ENCODE data around the gene KRT32.

KRT32 gene

DNA sequence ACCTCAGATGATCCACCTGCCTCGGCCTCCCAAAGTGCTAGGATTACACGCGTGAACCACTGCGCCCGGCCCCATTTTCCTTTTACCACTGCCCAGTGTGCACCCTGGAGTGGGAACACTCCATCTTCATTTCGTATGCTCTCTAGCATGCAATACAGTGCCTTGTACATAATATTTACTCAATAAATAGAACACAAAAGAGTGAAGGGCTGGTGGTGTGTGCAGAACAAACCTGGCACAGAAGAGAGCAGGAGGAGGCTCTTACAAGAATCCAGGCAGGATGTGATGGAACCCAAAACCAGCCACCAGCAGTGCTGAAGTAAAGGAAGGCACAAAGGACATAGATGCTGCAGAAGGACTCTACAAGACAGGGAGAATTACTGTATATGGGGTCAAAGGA lies 50.1 kb downstream of the KRT32 start:
- Histone ChIP-seq H3K4me3 (replicated peaks; ENCODE audit: insufficient read depth, low read length) (no peak overlapping the region), H3K27me3 (ENCODE audit: insufficient read depth, poor library complexity, severe bottlenecking) (no peaks in the 10 kb centered on the region), H3K27ac (replicated peaks) (no peak overlapping the region)
- DNase-seq (ENCODE audit: low read depth in 1 of 2, low spot score in 1 of 2) = no peak
- TF ChIP-seq GABPA (IDR thresholded peaks at IDR 0.05; ENCODE audit: low read depth) (no peak), SPI1 (IDR thresholded peaks at IDR 0.05; ENCODE audit: borderline replicate concordance, low read depth) (no peak), POLR2AphosphoS5 (IDR thresholded peaks at IDR 0.05; ENCODE audit: low read depth) (no peak)
- TF ChIP-seq, protein P1, sequence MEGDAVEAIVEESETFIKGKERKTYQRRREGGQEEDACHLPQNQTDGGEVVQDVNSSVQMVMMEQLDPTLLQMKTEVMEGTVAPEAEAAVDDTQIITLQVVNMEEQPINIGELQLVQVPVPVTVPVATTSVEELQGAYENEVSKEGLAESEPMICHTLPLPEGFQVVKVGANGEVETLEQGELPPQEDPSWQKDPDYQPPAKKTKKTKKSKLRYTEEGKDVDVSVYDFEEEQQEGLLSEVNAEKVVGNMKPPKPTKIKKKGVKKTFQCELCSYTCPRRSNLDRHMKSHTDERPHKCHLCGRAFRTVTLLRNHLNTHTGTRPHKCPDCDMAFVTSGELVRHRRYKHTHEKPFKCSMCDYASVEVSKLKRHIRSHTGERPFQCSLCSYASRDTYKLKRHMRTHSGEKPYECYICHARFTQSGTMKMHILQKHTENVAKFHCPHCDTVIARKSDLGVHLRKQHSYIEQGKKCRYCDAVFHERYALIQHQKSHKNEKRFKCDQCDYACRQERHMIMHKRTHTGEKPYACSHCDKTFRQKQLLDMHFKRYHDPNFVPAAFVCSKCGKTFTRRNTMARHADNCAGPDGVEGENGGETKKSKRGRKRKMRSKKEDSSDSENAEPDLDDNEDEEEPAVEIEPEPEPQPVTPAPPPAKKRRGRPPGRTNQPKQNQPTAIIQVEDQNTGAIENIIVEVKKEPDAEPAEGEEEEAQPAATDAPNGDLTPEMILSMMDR (IDR thresholded peaks at IDR 0.05; ENCODE audit: insufficient read depth, low read length) = no peak
- TF ChIP-seq, protein P2, sequence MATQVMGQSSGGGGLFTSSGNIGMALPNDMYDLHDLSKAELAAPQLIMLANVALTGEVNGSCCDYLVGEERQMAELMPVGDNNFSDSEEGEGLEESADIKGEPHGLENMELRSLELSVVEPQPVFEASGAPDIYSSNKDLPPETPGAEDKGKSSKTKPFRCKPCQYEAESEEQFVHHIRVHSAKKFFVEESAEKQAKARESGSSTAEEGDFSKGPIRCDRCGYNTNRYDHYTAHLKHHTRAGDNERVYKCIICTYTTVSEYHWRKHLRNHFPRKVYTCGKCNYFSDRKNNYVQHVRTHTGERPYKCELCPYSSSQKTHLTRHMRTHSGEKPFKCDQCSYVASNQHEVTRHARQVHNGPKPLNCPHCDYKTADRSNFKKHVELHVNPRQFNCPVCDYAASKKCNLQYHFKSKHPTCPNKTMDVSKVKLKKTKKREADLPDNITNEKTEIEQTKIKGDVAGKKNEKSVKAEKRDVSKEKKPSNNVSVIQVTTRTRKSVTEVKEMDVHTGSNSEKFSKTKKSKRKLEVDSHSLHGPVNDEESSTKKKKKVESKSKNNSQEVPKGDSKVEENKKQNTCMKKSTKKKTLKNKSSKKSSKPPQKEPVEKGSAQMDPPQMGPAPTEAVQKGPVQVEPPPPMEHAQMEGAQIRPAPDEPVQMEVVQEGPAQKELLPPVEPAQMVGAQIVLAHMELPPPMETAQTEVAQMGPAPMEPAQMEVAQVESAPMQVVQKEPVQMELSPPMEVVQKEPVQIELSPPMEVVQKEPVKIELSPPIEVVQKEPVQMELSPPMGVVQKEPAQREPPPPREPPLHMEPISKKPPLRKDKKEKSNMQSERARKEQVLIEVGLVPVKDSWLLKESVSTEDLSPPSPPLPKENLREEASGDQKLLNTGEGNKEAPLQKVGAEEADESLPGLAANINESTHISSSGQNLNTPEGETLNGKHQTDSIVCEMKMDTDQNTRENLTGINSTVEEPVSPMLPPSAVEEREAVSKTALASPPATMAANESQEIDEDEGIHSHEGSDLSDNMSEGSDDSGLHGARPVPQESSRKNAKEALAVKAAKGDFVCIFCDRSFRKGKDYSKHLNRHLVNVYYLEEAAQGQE (IDR thresholded peaks at IDR 0.05; ENCODE audit: insufficient replicate concordance, low read depth) = no peak

DNA sequence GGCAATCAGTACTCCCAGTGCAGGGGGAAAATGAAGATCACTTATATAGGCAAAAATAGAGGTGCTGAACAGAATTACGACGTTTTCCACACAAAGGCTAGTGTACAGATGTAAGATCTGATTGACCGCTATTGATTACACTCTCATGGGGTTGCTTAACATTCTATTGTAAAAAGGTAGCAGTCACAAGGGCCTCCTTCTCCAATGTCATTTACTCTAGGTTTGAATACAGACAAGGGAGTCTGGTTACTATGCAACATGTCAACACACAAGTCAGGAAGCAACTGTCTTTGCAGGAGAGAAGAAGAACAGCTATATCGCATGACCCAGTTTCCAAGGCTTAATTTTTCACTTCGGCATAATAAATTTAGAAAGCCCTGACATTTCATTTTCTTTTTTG lies 50.7 kb downstream of the KRT32 start:
- Histone ChIP-seq H3K4me3 (replicated peaks; ENCODE audit: insufficient read depth, low read length) (no peak overlapping the region), H3K27ac (replicated peaks) (no peak overlapping the region), H3K27me3 (ENCODE audit: insufficient read depth, poor library complexity, severe bottlenecking) (no peaks in the 10 kb centered on the region)
- DNase-seq (ENCODE audit: low read depth in 1 of 2, low spot score in 1 of 2) = no peak
- TF ChIP-seq, protein P2 (IDR thresholded peaks at IDR 0.05; ENCODE audit: insufficient replicate concordance, low read depth) = no peak
- TF ChIP-seq, protein P1 (IDR thresholded peaks at IDR 0.05; ENCODE audit: insufficient read depth, low read length) = no peak
- no peak for TF ChIP-seq SPI1 (IDR thresholded peaks at IDR 0.05; ENCODE audit: borderline replicate concordance, low read depth)
- no peak for TF ChIP-seq GABPA (IDR thresholded peaks at IDR 0.05; ENCODE audit: low read depth)
- no peak for TF ChIP-seq POLR2AphosphoS5 (IDR thresholded peaks at IDR 0.05; ENCODE audit: low read depth)

DNA sequence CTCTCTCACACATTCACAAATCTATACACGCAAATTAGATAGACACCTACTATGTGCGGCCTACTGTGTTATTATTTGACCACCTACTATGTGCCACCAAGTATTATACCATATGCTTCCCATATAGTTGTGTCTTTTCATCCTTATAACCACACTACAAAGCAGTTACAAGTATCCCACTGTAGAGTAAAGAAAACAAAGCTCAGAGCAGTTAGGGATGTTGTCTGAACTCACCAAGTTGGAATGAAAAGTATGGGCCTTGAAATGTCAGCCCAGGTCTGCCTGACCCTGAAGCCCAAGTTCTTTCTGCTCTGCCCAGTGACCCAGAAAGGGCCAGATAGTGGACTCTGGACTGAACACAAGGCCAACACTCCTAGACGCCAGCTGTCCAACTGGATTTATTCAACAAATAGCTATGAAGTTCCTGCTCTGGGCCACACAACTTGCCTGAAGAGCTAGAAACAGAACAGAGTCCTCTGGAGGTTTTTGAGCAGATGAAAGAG lies 51.3 kb downstream of the KRT32 start:
- H3K27ac ChIP-seq (replicated peaks) = no peak overlapping the region
- H3K27me3 ChIP-seq (ENCODE audit: insufficient read depth, poor library complexity, severe bottlenecking) = no peaks in the 10 kb centered on the region
- H3K4me3 ChIP-seq (replicated peaks; ENCODE audit: insufficient read depth, low read length) = no peak overlapping the region
- no peak for DNase-seq (ENCODE audit: low read depth in 1 of 2, low spot score in 1 of 2)
- no peak for TF ChIP-seq SPI1 (IDR thresholded peaks at IDR 0.05; ENCODE audit: borderline replicate concordance, low read depth)
- TF ChIP-seq, protein P1 (IDR thresholded peaks at IDR 0.05; ENCODE audit: insufficient read depth, low read length) = no peak
- TF ChIP-seq, protein P2 (IDR thresholded peaks at IDR 0.05; ENCODE audit: insufficient replicate concordance, low read depth) = no peak
- TF ChIP-seq POLR2AphosphoS5 (IDR thresholded peaks at IDR 0.05; ENCODE audit: low read depth) = no peak
- no peak for TF ChIP-seq GABPA (IDR thresholded peaks at IDR 0.05; ENCODE audit: low read depth)
